Hepatocyte (in vitro differentiated cells): ENCODE measurements around the gene KMT5B.

Experiments used
- EZH2 ChIP-seq: fragments of 200-600 bp; sonication (generic); IDR thresholded peaks from 2 replicates; pipeline ENCODE4 v1.6.1; 2016; ENCODE audit warnings: antibody characterized with exemption, mild to moderate bottlenecking, borderline replicate concordance
- TF ChIP-seq, protein P1 (sequence below): fragments of 200-600 bp; sonication (generic); IDR thresholded peaks from 2 replicates; pipeline ENCODE4 v1.5.1; 2016; ENCODE audit warnings: antibody characterized with exemption, mild to moderate bottlenecking; ENCODE audit not compliant: poor library complexity

DNA sequence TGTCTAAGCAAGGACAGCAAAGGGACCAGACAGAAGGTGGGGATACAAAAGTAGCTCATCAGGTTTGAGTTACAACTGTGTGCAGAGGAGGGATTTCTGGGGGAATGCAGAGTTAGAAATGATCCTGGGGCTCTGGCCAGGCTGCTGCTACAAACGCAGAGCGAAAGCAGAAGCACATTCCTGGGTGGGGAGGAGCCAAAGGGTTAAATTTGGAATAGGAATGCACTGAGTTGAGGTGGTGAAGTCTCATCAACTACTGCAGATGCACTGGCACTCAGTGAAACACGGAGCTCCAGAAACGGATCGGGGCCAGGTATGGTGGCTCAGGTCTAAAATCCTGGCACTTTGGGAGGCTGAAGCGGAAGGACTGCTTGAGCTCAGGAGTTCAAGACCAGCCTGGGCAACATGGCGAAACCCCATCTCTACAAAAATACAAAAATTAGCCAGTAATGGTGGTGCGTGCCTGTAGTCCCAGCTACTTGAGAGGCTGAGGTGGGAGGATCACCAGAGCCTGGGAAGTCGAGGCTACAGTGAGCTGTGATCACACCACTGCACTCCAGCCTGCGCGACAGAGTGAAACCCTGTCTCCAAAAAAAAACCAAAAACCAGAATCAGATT, 95.1 kb downstream of the KMT5B start:
- TF ChIP-seq, protein P1, sequence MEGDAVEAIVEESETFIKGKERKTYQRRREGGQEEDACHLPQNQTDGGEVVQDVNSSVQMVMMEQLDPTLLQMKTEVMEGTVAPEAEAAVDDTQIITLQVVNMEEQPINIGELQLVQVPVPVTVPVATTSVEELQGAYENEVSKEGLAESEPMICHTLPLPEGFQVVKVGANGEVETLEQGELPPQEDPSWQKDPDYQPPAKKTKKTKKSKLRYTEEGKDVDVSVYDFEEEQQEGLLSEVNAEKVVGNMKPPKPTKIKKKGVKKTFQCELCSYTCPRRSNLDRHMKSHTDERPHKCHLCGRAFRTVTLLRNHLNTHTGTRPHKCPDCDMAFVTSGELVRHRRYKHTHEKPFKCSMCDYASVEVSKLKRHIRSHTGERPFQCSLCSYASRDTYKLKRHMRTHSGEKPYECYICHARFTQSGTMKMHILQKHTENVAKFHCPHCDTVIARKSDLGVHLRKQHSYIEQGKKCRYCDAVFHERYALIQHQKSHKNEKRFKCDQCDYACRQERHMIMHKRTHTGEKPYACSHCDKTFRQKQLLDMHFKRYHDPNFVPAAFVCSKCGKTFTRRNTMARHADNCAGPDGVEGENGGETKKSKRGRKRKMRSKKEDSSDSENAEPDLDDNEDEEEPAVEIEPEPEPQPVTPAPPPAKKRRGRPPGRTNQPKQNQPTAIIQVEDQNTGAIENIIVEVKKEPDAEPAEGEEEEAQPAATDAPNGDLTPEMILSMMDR: no peak
- TF ChIP-seq EZH2: no peak
